ENCODE results near the gene NKIRAS1.

DNA sequence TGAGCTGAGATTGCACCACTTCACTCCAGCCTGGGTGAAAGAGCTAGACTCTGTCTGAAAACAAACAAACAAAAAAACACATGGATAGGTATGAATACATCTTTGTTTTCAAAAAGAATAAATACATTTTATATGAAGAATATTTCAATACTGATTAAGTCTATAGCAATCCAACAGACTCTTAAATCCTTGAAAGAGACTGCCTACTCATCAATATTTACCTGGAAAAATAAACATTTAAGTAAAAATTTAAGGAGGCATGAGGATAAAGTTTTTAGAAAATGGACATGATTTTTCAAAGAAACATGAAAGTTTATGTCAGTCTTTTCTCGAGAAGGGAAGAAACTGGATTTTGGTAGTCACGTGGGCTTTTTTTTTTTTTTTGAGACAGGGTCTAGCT is 5.4 kb downstream of the NKIRAS1 start:
- no peak for TF ChIP-seq CTCF (conservative IDR thresholded peaks at IDR 0.05; ENCODE audit: low read length)
- TF ChIP-seq EZH2phosphoT487 (IDR thresholded peaks at IDR 0.05; ENCODE audit: borderline replicate concordance, low read depth, low read length): no peak

Data from OCI-LY7 (cell line).